CD4-positive, alpha-beta memory T cell (primary cell): ENCODE results near the gene KCTD8. TPM values are rescaled to one million over a fixed set of nuclear protein-coding genes. Genes with fewer than 3 reads are reported as not detected.

ENCODE experiments used
- CTCF ChIA-PET: fragments of 350-600 bp; sonication (Branson Sonifier 250); formaldehyde crosslinking; loops from one replicate; lab custom pipeline; 2021; ENCODE audit warnings: inconsistent platforms; ENCODE audit not compliant: partially characterized antibody; lab: Charles Lee
- POLR2A ChIA-PET: fragments of 350-600 bp; sonication (Branson Sonifier 250); formaldehyde crosslinking; loops from one replicate; lab custom pipeline; 2021; ENCODE audit not compliant: partially characterized antibody; lab: Charles Lee
- DNase-seq, 5 donors: peaks; one replicate each; pipeline versions ENCODE4 v3.0.0 to v3.0.0-alpha.2; 2020 to 2022; ENCODE audit warnings: mixed read lengths in 1 of 5
- H3K27ac ChIP-seq: one replicate; pipeline ENCODE4 v1.7.0; 2013; ENCODE audit warnings: low read depth, low read length
- H3K27me3 ChIP-seq: 2 replicates; pipeline ENCODE4 v1.7.0; 2013; ENCODE audit warnings: mild to moderate bottlenecking, low read length, moderate library complexity; ENCODE audit not compliant: insufficient read depth
- H3K36me3 ChIP-seq: 2 replicates; pipeline ENCODE4 v1.7.0; 2013; ENCODE audit warnings: mild to moderate bottlenecking, low read length, moderate library complexity; ENCODE audit not compliant: insufficient read depth
- H3K4me1 ChIP-seq: 2 replicates; pipeline ENCODE4 v1.7.0; 2013; ENCODE audit warnings: mild to moderate bottlenecking, low read length, moderate library complexity; ENCODE audit not compliant: insufficient read depth
- H3K4me3 ChIP-seq, 2 donors: one replicate each; pipeline ENCODE4 v1.7.0; 2013; ENCODE audit warnings: low read length in 2 of 2, mild to moderate bottlenecking in 1 of 2
- H3K9me3 ChIP-seq, 2 donors: one replicate each; pipeline ENCODE4 v1.7.0; 2013; ENCODE audit warnings: low read length in 2 of 2, control low read depth in 1 of 2; ENCODE audit not compliant: control insufficient read depth in 1 of 2
- H3K27ac Mint-ChIP-seq, 7 donors: one replicate each; pipeline ENCODE4 v1.8.0; 2020 to 2021; ENCODE audit warnings: mixed read lengths in 7 of 7, mild to moderate bottlenecking in 6 of 7, inconsistent platforms in 3 of 7, moderate library complexity in 3 of 7
- H3K27me3 Mint-ChIP-seq, 2 donors: one replicate each; pipeline ENCODE4 v1.8.0; 2020 to 2021; ENCODE audit warnings: mixed read lengths in 2 of 2
- H3K36me3 Mint-ChIP-seq, 2 donors: one replicate each; pipeline ENCODE4 v1.8.0; 2020 to 2021; ENCODE audit warnings: mixed read lengths in 2 of 2, inconsistent platforms in 1 of 2, mild to moderate bottlenecking in 1 of 2
- H3K4me1 Mint-ChIP-seq, 4 donors: one replicate each; pipeline ENCODE4 v1.8.0; 2020 to 2021; ENCODE audit warnings: mixed read lengths in 4 of 4, mild to moderate bottlenecking in 1 of 4
- H3K4me3 Mint-ChIP-seq, 8 donors: one replicate each; pipeline ENCODE4 v1.8.0; 2020 to 2021; ENCODE audit warnings: mixed read lengths in 8 of 8, mild to moderate bottlenecking in 7 of 8, moderate library complexity in 6 of 8, inconsistent platforms in 3 of 8
- H3K9me3 Mint-ChIP-seq, 8 donors: one replicate each; pipeline ENCODE4 v1.8.0; 2020 to 2021; ENCODE audit warnings: mixed read lengths in 8 of 8, mild to moderate bottlenecking in 5 of 8, inconsistent platforms in 3 of 8, moderate library complexity in 1 of 8
- intact Hi-C: fragments of 100-400 bp; cut with micrococcal nuclease; formaldehyde crosslinking; loops from one replicate; pipeline ENCODE4 v1.15.1; 2023
- polyA plus RNA-seq, 2 donors: library from polyadenylated mRNA; unstranded; fragments of 300-500 nt; fragmentation: Illumina TruSeq; gene quantifications; one replicate each; pipeline ENCODE4 v1.2.3, GENCODE V29; 2021
- total RNA-seq, 2 experiments: library from RNA; stranded (reverse); gene quantifications; one replicate each; pipeline ENCODE4 v1.2.3, GENCODE V29; 2021

Gene KCTD8
- total and polyA plus RNA-seq, 4 experiments from 2014 or later, result not detected

GRCh38 chr4:44421330-44422065, 27.1 kb downstream of the KCTD8 start:
- Histone ChIP-seq H3K9me3 (no peaks in the 10 kb centered on the region), H3K27ac (no peak overlapping the region), H3K4me1 (no peaks in the 10 kb centered on the region), H3K27me3 (no peaks in the 10 kb centered on the region), H3K36me3 (no peaks in the 10 kb centered on the region), H3K4me3 (no peak overlapping the region)
- Mint-ChIP-seq H3K27me3 (peaks cover 0 to 1% of the 10 kb centered on the region in 2 donors), H3K36me3 (no peaks in the 10 kb centered on the region), H3K27ac (no peak overlapping the region), H3K9me3 (peaks cover 0 to 2% (median 0%) of the 10 kb centered on the region in 8 donors), H3K4me3 (no peak overlapping the region), H3K4me1 (no peaks in the 10 kb centered on the region)
- intact Hi-C loops, result no loop called here
- DNase-seq, result no peak
- ChIA-PET CTCF (no interaction called here), POLR2A (no interaction called here)

- no peak overlapping the region for H3K4me3 ChIP-seq
These were observed 33.4 kb downstream of the KCTD8 start for GRCh38 chr4:44415251-44415650.

GRCh38 chr4:44368413-44369167, 80.0 kb downstream of the KCTD8 start:
- H3K27me3 ChIP-seq, result no peaks in the 10 kb centered on the region
- no peaks in the 10 kb centered on the region for H3K36me3 ChIP-seq
- no peak for DNase-seq
- no peaks in the 10 kb centered on the region for H3K4me1 ChIP-seq
- Mint-ChIP-seq H3K27ac (no peak overlapping the region), H3K27me3 (no peaks in the 10 kb centered on the region), H3K36me3 (no peaks in the 10 kb centered on the region), H3K9me3 (peaks cover 0 to 7% (median 2%) of the 10 kb centered on the region in 8 donors), H3K4me1 (no peaks in the 10 kb centered on the region), H3K4me3 (no peak overlapping the region)
- H3K4me3 ChIP-seq, result no peak overlapping the region
- ChIA-PET CTCF (no interaction called here), POLR2A (no interaction called here)
- no peak overlapping the region for H3K27ac ChIP-seq
- H3K9me3 ChIP-seq, result no peaks in the 10 kb centered on the region
- intact Hi-C loops, result no loop called here

More at GRCh38 chr4:44415251-44415650, 33.4 kb downstream of the KCTD8 start:
- no peak for DNase-seq
- Histone ChIP-seq H3K27ac (no peak overlapping the region), H3K36me3 (no peaks in the 10 kb centered on the region), H3K27me3 (no peaks in the 10 kb centered on the region), H3K4me1 (no peaks in the 10 kb centered on the region), H3K9me3 (no peaks in the 10 kb centered on the region)
- intact Hi-C loops, result no loop called here
- Mint-ChIP-seq H3K4me1 (no peaks in the 10 kb centered on the region), H3K27ac (no peak overlapping the region), H3K9me3 (peaks cover 0 to 8% (median 4%) of the 10 kb centered on the region in 8 donors), H3K4me3 (no peak overlapping the region), H3K27me3 (no peaks in the 10 kb centered on the region), H3K36me3 (no peaks in the 10 kb centered on the region)
- POLR2A ChIA-PET, result no interaction called here
- CTCF ChIA-PET, result no interaction called here

GRCh38 chr4:44354172-44354571, 94.4 kb downstream of the KCTD8 start:
- intact Hi-C loops, result no loop called here
- no peaks in the 10 kb centered on the region for H3K36me3 Mint-ChIP-seq
- no peaks in the 10 kb centered on the region for H3K4me1 ChIP-seq

GRCh38 chr4:44351069-44351468, 97.5 kb downstream of the KCTD8 start:
- Mint-ChIP-seq H3K9me3 (peaks cover 0 to 8% (median 3%) of the 10 kb centered on the region in 8 donors), H3K4me1 (no peaks in the 10 kb centered on the region), H3K36me3 (no peaks in the 10 kb centered on the region), H3K4me3 (no peak overlapping the region), H3K27ac (no peak overlapping the region), H3K27me3 (no peaks in the 10 kb centered on the region)
- intact Hi-C loops, result no loop called here
- Histone ChIP-seq H3K36me3 (no peaks in the 10 kb centered on the region), H3K27ac (no peak overlapping the region), H3K27me3 (no peaks in the 10 kb centered on the region), H3K4me3 (no peak overlapping the region), H3K9me3 (no peaks in the 10 kb centered on the region), H3K4me1 (no peaks in the 10 kb centered on the region)
- ChIA-PET POLR2A (no interaction called here), CTCF (no interaction called here)
- DNase-seq, result no peak

More at GRCh38 chr4:44354172-44354571, 94.4 kb downstream of the KCTD8 start:
- Histone ChIP-seq H3K27ac (no peak overlapping the region), H3K4me3 (no peak overlapping the region), H3K9me3 (no peaks in the 10 kb centered on the region), H3K27me3 (no peaks in the 10 kb centered on the region), H3K36me3 (no peaks in the 10 kb centered on the region)
- CTCF ChIA-PET, result no interaction called here
- Mint-ChIP-seq H3K4me3 (no peak overlapping the region), H3K27ac (no peak overlapping the region), H3K27me3 (no peaks in the 10 kb centered on the region), H3K9me3 (peaks cover 0 to 7% (median 2%) of the 10 kb centered on the region in 8 donors), H3K4me1 (no peaks in the 10 kb centered on the region)
- no peak for DNase-seq
- POLR2A ChIA-PET, result no interaction called here

- Mint-ChIP-seq H3K4me1 (no peaks in the 10 kb centered on the region), H3K27me3 (no peaks in the 10 kb centered on the region), H3K9me3 (peaks cover 0 to 4% (median under 1%) of the 10 kb centered on the region in 8 donors), H3K4me3 (no peak overlapping the region), H3K36me3 (no peaks in the 10 kb centered on the region), H3K27ac (no peak overlapping the region)
- no peak for DNase-seq
- H3K27me3 ChIP-seq, result no peaks in the 10 kb centered on the region
- H3K9me3 ChIP-seq, result no peaks in the 10 kb centered on the region
- ChIA-PET CTCF (no interaction called here), POLR2A (no interaction called here)
- intact Hi-C loops, result no loop called here
- no peaks in the 10 kb centered on the region for H3K36me3 ChIP-seq
- no peak overlapping the region for H3K4me3 ChIP-seq
- no peaks in the 10 kb centered on the region for H3K4me1 ChIP-seq
- no peak overlapping the region for H3K27ac ChIP-seq
These were observed 105.8 kb downstream of the KCTD8 start for GRCh38 chr4:44342800-44343199.

GRCh38 chr4:44326741-44327140, 121.9 kb downstream of the KCTD8 start:
- Mint-ChIP-seq H3K4me1 (no peaks in the 10 kb centered on the region), H3K27ac (no peak overlapping the region), H3K27me3 (no peaks in the 10 kb centered on the region), H3K9me3 (peaks cover 0 to 7% (median under 1%) of the 10 kb centered on the region in 8 donors), H3K36me3 (no peaks in the 10 kb centered on the region), H3K4me3 (no peak overlapping the region)
- no peak for DNase-seq
- Histone ChIP-seq H3K27ac (no peak overlapping the region), H3K4me3 (no peak overlapping the region), H3K9me3 (no peaks in the 10 kb centered on the region), H3K36me3 (no peaks in the 10 kb centered on the region), H3K27me3 (no peaks in the 10 kb centered on the region), H3K4me1 (no peaks in the 10 kb centered on the region)
- POLR2A ChIA-PET, result no interaction called here
- intact Hi-C loops, result no loop called here
- CTCF ChIA-PET, result no interaction called here
